ENCODE results near the gene POLE2.
"Not testable (repeated sequence)": the region's sequence is repeated elsewhere in the genome, so short reads cannot be mapped to it uniquely, and the experiment has no call there.

Gene POLE2

GRCh38 chr14:49659526-49660455 is 28.2 kb downstream of the POLE2 start:
- no peak for DNase-seq

GRCh38 chr14:49657500-49657899 is 30.5 kb downstream of the POLE2 start:
- not testable (repeated sequence) for DNase-seq

DNA sequence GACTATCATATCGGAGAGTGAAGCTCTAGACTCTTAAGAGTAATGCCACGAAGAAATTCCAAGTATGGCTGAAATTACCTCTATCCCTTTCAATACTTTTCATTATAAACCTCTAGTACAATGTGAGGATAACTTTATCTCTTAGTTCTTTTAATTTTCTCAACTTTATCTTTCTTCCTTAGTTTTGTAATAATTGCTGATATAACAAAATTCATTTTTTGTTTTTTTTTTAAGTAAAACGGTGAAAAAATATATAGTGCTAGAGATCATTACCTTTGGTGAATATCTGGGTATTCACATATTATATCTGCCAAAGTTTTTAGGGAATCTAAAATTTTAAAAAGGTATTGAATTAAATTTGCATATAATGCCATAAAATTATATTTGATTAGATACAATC is 33.5 kb downstream of the POLE2 start:
- no peak for DNase-seq

DNA sequence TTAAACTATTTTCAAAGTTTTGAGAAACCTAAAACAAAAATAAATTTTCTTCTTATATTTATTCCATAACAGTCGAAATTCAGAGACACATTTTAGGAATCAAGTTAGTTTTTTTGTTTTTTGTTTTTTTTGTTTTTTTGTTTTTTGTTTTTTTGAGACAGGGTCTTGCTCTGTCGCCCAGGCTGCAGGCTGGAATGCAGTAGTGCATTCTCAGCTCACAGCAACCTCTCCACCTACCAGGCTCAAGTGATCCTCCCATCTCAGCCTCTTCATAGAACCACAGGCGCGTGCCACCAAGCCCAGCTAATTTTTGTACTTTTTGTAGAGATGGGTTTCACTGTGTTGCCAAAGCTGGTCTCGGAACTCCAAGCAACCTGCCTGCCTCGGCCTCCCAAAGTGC is 34.5 kb downstream of the POLE2 start:
- no peak for DNase-seq

DNA sequence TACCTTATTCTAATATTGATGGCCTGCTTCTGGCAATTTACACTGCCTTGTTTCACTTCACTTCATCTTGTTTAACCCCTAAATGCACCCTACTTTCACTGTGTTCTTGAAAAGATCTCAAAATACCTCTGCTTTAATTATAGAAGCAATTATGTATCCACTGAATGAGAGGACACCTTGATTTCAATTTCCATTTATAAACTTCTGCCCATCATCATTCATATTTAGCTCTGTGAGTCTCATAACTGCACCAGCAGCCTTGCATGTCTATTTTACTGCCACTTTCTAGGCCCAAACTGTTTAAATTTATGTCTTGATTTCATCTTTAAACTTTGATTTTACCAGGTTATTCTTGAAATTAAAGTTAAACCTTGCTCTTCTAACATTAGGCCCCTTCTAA is 45.9 kb downstream of the POLE2 start:
- no peak for DNase-seq

DNA sequence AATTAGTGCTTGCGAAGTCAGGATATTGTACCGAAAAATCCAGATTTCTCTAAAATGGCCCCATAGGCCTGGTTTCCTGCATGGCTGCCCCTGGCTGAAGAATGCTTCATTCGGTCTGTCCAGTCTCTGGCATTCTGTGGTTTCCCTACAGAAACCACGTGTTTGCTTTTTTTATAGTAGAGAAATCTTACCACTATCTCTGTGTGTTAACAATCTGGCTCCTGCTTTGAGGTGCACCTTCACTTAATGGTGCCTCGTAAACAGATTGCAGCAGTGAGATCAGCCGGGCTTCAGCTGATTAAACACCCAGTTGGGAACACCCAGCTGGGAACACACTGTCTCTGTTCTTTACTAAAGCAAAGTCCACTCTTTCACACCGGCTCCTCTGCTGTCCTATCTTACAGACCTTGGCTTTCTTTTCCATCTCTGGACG is 46.3 kb downstream of the POLE2 start:
- DNase-seq: no peak

DNA sequence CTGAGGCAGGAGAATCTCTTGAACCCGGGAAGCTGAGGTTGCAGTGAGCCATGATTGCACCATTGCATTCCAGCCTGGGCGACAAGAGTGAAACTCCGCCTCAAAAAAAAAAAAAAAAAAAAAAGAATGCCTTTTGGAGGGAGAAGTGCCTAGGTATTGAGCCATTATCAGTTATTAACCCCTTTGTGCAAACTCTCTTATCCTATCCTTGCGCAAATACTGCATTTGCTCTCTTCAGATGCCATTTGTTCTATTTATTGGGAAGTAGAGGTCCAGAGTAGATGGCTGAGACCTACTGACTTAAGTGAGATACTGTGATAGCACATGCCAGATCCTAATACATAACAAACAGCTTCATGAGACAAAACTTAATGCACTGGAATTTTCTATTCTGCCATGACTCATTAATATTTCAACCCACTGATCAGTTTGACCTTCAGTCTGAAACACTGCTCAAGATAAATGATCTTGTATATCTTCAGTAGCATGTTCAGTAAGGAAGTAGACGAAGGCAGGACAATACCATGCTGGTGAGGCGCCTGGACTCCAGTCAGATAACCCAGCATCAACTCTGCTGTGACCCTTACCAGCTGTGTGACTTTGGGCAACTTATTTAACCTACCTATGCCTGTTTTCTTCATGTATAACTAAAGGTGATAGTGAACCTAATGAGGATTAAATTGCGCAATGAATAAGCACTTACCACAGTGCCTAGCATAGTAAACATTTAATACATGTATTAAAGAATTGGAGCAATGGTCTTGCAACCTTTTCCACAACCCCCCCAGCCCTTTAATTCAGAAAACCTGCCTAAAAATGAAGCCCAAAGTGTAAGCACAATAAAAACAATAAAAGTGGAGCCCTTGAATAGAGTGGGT is 47.2 kb downstream of the POLE2 start:
- DNase-seq: no peak

- DNase-seq: no peak
Measured at GRCh38 chr14:49637534-49638078, 50.4 kb downstream of the POLE2 start.

GRCh38 chr14:49636866-49637265 is 51.1 kb downstream of the POLE2 start:
- no peak for DNase-seq

- DNase-seq: peak; percentile 76 to 82
Measured at GRCh38 chr14:49634547-49635334, 53.3 kb downstream of the POLE2 start, which contains the start of gene DNAAF2. Gene DNAAF2, minus strand, starts transcription at chr14:49635244. Its CDS starts 95 bp downstream, at chr14:49635149.

- DNase-seq: peak; percentile 95
Measured at GRCh38 chr14:49633640-49634546, 54.1 kb downstream of the POLE2 start.

GRCh38 chr14:49623941-49624839 is 63.8 kb downstream of the POLE2 start:
- DNase-seq: peak in 1 of 2 donors; percentile 77

DNA sequence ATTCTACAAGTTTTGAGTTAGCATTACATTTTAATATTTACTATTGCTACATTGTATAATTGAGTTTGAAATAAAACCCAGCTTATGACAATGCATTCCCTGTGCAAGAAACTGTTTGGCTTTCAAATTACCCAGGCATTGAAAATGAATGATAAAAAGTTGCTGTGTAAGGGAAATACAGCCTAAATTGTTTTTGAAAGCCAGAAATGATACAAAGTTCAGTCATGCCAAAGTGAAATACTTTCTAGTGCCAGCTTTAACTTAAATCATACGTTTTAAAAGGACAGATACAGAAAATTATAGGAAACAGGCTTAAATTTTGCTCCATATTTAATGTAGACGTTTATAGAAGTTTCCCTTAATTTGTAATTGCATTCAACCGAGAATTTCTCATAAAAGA is 64.6 kb downstream of the POLE2 start:
- DNase-seq: no peak

- no peak for DNase-seq
Measured at GRCh38 chr14:49622022-49622607, 65.9 kb downstream of the POLE2 start.

DNA sequence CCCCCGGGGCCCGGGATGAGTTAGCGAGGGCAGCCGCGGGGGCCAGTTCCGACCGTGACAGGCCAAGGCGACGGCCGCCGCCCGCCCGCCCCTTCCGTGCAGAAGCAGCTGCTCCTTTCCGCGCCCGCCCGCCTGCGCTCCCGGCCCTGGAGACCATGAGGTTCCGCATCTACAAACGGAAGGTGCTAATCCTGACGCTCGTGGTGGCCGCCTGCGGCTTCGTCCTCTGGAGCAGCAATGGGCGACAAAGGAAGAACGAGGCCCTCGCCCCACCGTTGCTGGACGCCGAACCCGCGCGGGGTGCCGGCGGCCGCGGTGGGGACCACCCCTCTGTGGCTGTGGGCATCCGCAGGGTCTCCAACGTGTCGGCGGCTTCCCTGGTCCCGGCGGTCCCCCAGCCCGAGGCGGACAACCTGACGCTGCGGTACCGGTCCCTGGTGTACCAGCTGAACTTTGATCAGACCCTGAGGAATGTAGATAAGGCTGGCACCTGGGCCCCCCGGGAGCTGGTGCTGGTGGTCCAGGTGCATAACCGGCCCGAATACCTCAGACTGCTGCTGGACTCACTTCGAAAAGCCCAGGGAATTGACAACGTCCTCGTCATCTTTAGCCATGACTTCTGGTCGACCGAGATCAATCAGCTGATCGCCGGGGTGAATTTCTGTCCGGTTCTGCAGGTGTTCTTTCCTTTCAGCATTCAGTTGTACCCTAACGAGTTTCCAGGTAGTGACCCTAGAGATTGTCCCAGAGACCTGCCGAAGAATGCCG is 66.7 kb downstream of the POLE2 start:
- peak in 1 of 2 donors; percentile 74 for DNase-seq

DNA sequence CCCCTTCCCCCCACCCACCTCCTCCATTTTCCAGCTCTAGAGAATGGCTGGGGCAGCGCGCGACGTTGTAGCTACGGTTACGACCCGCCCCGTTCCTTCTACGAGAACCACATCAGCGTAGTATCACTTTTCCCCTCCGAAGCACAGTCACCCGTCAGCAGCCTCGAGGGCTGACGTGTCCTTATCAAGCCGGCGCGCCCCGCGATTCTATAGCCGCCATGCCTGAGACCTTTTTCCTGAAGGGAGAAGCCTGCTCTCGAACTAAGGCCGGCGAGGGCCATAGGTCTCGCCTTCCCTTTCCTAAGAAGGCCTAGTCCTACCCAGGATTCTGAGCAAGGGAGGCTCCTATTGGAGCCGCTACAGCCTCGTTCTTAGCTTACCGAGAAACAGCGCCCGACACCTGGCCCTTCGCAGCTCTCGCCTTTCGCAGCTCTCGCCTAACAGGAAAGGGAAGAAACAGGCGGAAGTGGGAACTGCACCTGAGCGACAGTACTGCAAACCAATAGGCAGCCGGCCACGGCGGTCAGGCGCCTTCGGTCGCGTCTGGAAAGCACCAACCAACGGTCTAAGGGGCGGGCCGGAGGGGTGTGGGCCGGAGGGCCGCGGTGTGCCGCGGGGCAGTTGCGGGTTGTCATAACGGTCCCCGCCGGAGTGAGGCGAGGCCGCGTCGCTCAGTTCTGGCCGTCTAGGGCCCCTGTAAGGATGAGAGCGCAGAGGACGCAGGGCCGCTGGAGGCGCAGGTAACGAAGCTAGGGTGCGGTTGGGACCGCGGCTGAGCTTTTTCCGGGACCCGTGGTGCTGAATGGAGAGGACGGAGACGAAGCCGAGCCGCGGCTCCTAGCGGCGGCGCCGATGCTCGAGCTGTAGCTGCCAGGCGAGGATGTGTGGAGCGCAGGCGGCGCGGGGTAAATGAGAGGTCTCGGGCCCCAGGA is 67.6 kb downstream of the POLE2 start, which contains the start of the genes MGAT2 and RPL36AL:
Gene MGAT2 (plus strand): TSS at position 618 of the 932 bp plus-strand sequence. CDS start 470 bp downstream, outside the sequence.
Gene RPL36AL (minus strand): TSS at position 445 of the 932 bp plus-strand sequence. CDS start 1,522 bp downstream, outside the sequence.
- DNase-seq: peak; percentile 95 to 96

DNA sequence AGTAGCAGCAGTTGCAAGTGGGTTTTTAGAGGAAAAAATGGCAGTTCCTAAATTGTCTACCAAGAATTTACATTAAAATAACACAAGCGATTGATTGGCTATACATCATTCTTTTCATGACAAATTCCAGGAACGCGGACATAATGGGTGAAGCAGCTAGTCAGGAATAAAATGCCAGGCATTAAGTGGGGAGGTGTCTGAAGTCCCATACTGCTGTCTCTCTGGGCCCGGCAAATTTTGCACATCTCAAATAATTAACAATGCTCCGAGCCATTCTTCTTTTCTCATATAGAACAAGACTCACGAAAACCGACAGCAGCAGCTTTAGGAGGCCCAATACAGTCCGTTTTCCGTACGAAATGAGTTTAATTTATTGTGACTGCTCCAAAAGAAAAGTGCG is 68.3 kb downstream of the POLE2 start:
- DNase-seq: no peak
